Liver (tissue), 3 donors: ENCODE measurements around the gene NHSL2.

Source experiments
- ATF3 ChIP-seq: IDR thresholded peaks from 2 replicates; pipeline ENCODE4 v1.6.1; 2016; ENCODE audit warnings: antibody characterized with exemption
- CTCF ChIP-seq: fragments of 150-350 bp; IDR thresholded peaks from 2 replicates; pipeline ENCODE4 v1.5.1; 2017; ENCODE audit warnings: improper control_type of control experiment, low read depth, low read length; ENCODE audit not compliant: missing input control
- GABPA ChIP-seq, 2 donors: IDR thresholded peaks in 1 of 2; conservative IDR thresholded peaks in 1 of 2; 2 replicates each; pipeline ENCODE4 v1.6.1; 2016; ENCODE audit warnings: antibody characterized with exemption in 2 of 2, mild to moderate bottlenecking in 1 of 2, moderate library complexity in 1 of 2
- JUND ChIP-seq, 2 donors: IDR thresholded peaks; 2 replicates each; pipeline ENCODE4 v1.6.1; 2016; ENCODE audit warnings: antibody characterized with exemption in 2 of 2
- MAX ChIP-seq: IDR thresholded peaks from 2 replicates; pipeline ENCODE4 v1.6.1; 2016; ENCODE audit warnings: antibody characterized with exemption
- RAD21 ChIP-seq, 2 donors: IDR thresholded peaks; 2 replicates each; pipeline ENCODE4 v1.6.1; 2016; ENCODE audit warnings: antibody characterized with exemption in 2 of 2, mild to moderate bottlenecking in 2 of 2
- REST ChIP-seq: IDR thresholded peaks from 2 replicates; pipeline ENCODE4 v1.6.1; 2016; ENCODE audit warnings: antibody characterized with exemption, mild to moderate bottlenecking
- TAF1 ChIP-seq: conservative IDR thresholded peaks from 2 replicates; pipeline ENCODE4 v1.6.1; 2016; ENCODE audit warnings: antibody characterized with exemption, mild to moderate bottlenecking
- YY1 ChIP-seq: IDR thresholded peaks from 2 replicates; pipeline ENCODE4 v1.6.1; 2016; ENCODE audit warnings: antibody characterized with exemption, mild to moderate bottlenecking
- ZBTB33 ChIP-seq: IDR thresholded peaks from 2 replicates; pipeline ENCODE4 v1.6.1; 2016; ENCODE audit warnings: antibody characterized with exemption
- donor health status: healthy.
- donor health status: healthy.

- TF ChIP-seq CTCF = no peak
- TF ChIP-seq ATF3 = no peak
- TF ChIP-seq GABPA (IDR thresholded peaks at IDR 0.05 in 1 of 2, conservative IDR thresholded peaks at IDR 0.05 in 1 of 2) = no peak
- no peak for TF ChIP-seq YY1
- no peak for TF ChIP-seq JUND (IDR thresholded peaks at IDR 0.05)
- TF ChIP-seq RAD21 (IDR thresholded peaks at IDR 0.05) = no peak
- no peak for TF ChIP-seq TAF1
- no peak for TF ChIP-seq MAX
- TF ChIP-seq REST = no peak
- TF ChIP-seq ZBTB33 = no peak
These were observed 90.8 kb downstream of the NHSL2 start for GRCh38 chrX:72001471-72001870.
